Type B pancreatic cell (in vitro differentiated cells): ENCODE results near the gene AKR1C8. TPM values are rescaled to one million over a fixed set of nuclear protein-coding genes. Genes with fewer than 3 reads are reported as not detected.
"Not testable (repeated sequence)": the region's sequence is repeated elsewhere in the genome, so short reads cannot be mapped to it uniquely, and the experiment has no call there.

Experiments used
- DNase-seq: peaks from one replicate; pipeline ENCODE4 v3.0.0; 2021; ENCODE audit warnings: mixed read lengths; ENCODE audit not compliant: unreplicated experiment; ENCODE audit errors: extremely low spot score
- H3K27ac Mint-ChIP-seq: 2 replicates; pipeline ENCODE4 v1.8.0; 2021; ENCODE audit warnings: mild to moderate bottlenecking, mixed read lengths
- H3K27me3 Mint-ChIP-seq: 2 replicates; pipeline ENCODE4 v1.8.0; 2021; ENCODE audit warnings: mixed read lengths
- H3K36me3 Mint-ChIP-seq: 2 replicates; pipeline ENCODE4 v1.8.0; 2021; ENCODE audit warnings: mixed read lengths
- H3K4me1 Mint-ChIP-seq: one replicate; pipeline ENCODE4 v1.8.0; 2021; ENCODE audit warnings: mixed read lengths; ENCODE audit not compliant: unreplicated experiment
- H3K4me3 Mint-ChIP-seq: 2 replicates; pipeline ENCODE4 v1.8.0; 2021; ENCODE audit warnings: mild to moderate bottlenecking, mixed read lengths
- H3K9me3 Mint-ChIP-seq: 2 replicates; pipeline ENCODE4 v1.8.0; 2021; ENCODE audit warnings: mixed read lengths
- CTCF ChIP-seq: fragments of 200-600 bp; sonication (generic); conservative IDR thresholded peaks from 2 replicates; pipeline ENCODE4 v1.5.0; 2021; ENCODE audit warnings: antibody characterized with exemption, mild to moderate bottlenecking
- total RNA-seq: library from RNA; stranded (reverse); gene quantifications from 2 replicates; pipeline ENCODE4 v1.2.1, GENCODE V29; 2021; ENCODE audit warnings: low replicate concordance

The AKR1C8 gene
- total RNA-seq, 1 donor from 2014 or later = 0.89 TPM

GRCh38 chr10:5116621-5117020 is 68.3 kb downstream of the AKR1C8 start:
- no peaks in the 10 kb centered on the region for H3K36me3 Mint-ChIP-seq
- no peaks in the 10 kb centered on the region for H3K4me1 Mint-ChIP-seq
- DNase-seq = no peak
- H3K9me3 Mint-ChIP-seq = peaks cover 5% of the 10 kb centered on the region
- no peaks in the 10 kb centered on the region for H3K27me3 Mint-ChIP-seq
- no peak overlapping the region for H3K4me3 Mint-ChIP-seq
- TF ChIP-seq CTCF = no peak
- no peak overlapping the region for H3K27ac Mint-ChIP-seq

GRCh38 chr10:5109861-5110260 is 75.1 kb downstream of the AKR1C8 start:
- H3K4me3 Mint-ChIP-seq, DNase-seq, H3K27me3 Mint-ChIP-seq, H3K36me3 Mint-ChIP-seq, H3K4me1 Mint-ChIP-seq, H3K27ac Mint-ChIP-seq, H3K9me3 Mint-ChIP-seq: not testable (repeated sequence)

DNA sequence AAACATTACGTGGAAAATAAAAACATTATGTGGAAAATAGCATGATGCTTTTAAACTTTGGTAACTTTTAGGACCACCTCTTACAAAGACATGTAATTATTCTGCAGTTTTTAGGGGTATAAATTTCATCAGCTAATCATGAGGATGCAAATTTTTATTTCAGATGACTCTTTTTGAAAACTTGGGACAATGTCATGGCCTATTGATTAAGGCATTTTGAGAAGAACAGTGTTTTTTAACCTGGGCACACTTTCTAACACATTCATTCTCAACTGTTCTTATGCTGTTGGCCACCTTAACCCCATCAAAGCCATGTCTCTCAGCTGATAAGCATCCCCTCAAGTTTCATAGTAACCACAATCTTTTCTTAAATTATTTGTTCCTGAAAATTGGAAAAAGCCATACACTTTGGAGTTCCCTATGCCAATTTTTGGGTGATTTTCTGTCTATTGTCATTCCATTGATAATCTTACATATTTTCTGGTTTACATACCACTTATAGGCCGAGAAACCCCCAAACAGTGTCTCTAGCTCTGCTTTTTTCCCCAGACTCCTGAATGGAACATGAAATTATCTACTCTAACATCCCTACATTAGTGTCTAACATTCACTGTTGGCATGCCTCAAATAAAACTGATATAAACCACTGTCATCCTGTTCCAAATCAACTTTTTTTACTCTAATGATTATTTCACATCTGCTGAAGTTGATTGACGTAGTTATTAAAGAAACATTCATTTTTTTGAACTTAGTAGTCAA is 76.1 kb downstream of the AKR1C8 start:
- no peaks in the 10 kb centered on the region for H3K4me1 Mint-ChIP-seq
- no peaks in the 10 kb centered on the region for H3K9me3 Mint-ChIP-seq

DNA sequence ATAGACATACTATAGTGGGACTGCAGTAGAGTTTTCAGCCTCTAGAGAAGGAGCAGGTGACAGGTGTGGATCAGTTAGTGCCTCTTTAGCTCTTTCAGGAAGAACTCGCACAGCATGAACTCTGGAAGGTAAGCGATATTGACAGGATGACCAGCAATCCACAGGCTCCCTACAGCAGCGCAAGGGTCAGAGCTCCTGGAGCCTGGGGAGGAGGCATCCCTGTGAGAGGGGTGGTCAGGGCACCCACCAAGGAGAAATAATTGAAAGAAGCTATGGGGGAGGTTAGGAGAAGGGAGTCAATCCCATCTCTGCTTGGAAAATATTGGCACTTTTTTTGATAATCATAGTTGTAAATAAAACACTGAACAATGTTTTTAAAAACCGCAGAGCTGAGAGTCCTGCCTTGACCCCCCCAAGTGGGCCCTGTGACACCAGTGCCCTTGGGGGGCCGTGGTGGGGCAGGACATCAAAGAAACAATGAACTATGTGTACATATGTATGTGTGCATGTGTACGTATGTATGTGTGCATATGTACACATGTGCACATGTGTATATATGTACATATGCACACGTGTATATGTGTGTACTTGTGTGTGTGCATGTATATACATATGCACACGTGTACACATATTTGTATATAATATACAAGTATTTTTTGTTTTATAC is 77.0 kb downstream of the AKR1C8 start:
- Mint-ChIP-seq H3K4me1 (no peaks in the 10 kb centered on the region), H3K27me3 (no peaks in the 10 kb centered on the region), H3K27ac (no peak overlapping the region), H3K36me3 (no peaks in the 10 kb centered on the region), H3K4me3 (no peak overlapping the region), H3K9me3 (no peaks in the 10 kb centered on the region)
- DNase-seq = no peak
- no peak for TF ChIP-seq CTCF

More for the DNA sequence above, 76.1 kb downstream of the AKR1C8 start:
- TF ChIP-seq CTCF = no peak
- no peak for DNase-seq
- Mint-ChIP-seq H3K4me3 (no peak overlapping the region), H3K27me3 (no peaks in the 10 kb centered on the region), H3K27ac (no peak overlapping the region), H3K36me3 (no peaks in the 10 kb centered on the region)

DNA sequence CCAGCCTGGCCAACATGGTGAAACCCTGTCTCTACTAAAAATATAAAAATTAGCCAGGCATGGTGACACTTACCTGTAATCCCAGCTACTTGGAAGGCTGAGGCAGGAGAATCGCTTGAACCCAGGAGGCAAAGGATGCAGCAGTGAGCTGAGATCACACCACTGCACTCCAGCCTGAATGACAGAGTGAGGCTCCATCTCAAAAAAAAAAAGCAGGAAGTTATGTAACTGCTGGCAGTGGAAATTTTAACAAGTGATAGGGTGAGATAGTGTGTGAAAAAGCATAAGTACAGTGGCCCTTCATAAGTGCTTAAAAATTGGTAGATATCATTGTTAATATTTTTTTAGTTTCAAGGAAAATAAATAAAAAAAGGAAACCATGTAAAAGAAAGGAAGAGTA is 78.4 kb downstream of the AKR1C8 start:
- no peaks in the 10 kb centered on the region for H3K36me3 Mint-ChIP-seq
- no peaks in the 10 kb centered on the region for H3K4me1 Mint-ChIP-seq
- TF ChIP-seq CTCF = no peak
- no peak overlapping the region for H3K4me3 Mint-ChIP-seq
- no peaks in the 10 kb centered on the region for H3K27me3 Mint-ChIP-seq
- no peak for DNase-seq
- H3K9me3 Mint-ChIP-seq = no peaks in the 10 kb centered on the region
- no peak overlapping the region for H3K27ac Mint-ChIP-seq

GRCh38 chr10:5105626-5106025 is 79.3 kb downstream of the AKR1C8 start:
- no peak overlapping the region for H3K27ac Mint-ChIP-seq
- no peak for DNase-seq
- no peaks in the 10 kb centered on the region for H3K27me3 Mint-ChIP-seq
- H3K4me1 Mint-ChIP-seq = no peaks in the 10 kb centered on the region
- H3K4me3 Mint-ChIP-seq = no peak overlapping the region
- no peak for TF ChIP-seq CTCF
- H3K36me3 Mint-ChIP-seq = no peaks in the 10 kb centered on the region
- H3K9me3 Mint-ChIP-seq = no peaks in the 10 kb centered on the region
